Endothelial cell of umbilical vein (primary cell): ENCODE results near the gene CYP27C1. TPM values are rescaled to one million over a fixed set of nuclear protein-coding genes. Genes with fewer than 3 reads are reported as not detected.

ENCODE experiments used
- BruUV-seq: library from RNA; stranded (reverse); fragments of 400-500 nt; replicated peaks from 2 replicates; lab custom pipeline; 2021; lab: Mats Ljungman, UMichigan
- CTCF ChIA-PET: fragments of 300-600, 350-600 bp; sonication (Branson Sonifier 250); formaldehyde crosslinking; loops from one replicate; lab custom pipeline; 2021; ENCODE audit warnings: antibody characterized with exemption, inconsistent platforms; lab: Charles Lee
- POLR2A ChIA-PET: fragments of 300-600, 350-600 bp; sonication (Branson Sonifier 250); formaldehyde crosslinking; loops from one replicate; lab custom pipeline; 2021; ENCODE audit warnings: antibody characterized with exemption, inconsistent platforms; lab: Charles Lee
- DNase-seq: peaks from one replicate; pipeline ENCODE4 v3.0.0-alpha.2; 2011; ENCODE audit warnings: low read depth, low spot score
- FAIRE-seq: peaks from 2 replicates; lab custom pipeline; 2011; peaks lifted over from hg19 to GRCh38; lab: Jason Lieb, UNC
- H2AFZ ChIP-seq: 2 replicates; pipeline ENCODE4 v1.6.0; 2012; ENCODE audit warnings: low read depth, low read length, control low read depth, inconsistent platforms
- H3K27ac ChIP-seq: 2 replicates; pipeline ENCODE4 v1.5.1; 2011; ENCODE audit warnings: low read depth, mild to moderate bottlenecking, control low read depth, low read length, moderate library complexity; ENCODE audit not compliant: insufficient read depth
- H3K27me3 ChIP-seq, 2 experiments: 2 replicates each; pipeline versions ENCODE4 v1.6.0 to v1.6.1; 2011; ENCODE audit warnings: low read length in 2 of 2, mixed read lengths in 1 of 2; ENCODE audit not compliant: control insufficient read depth in 2 of 2, insufficient read depth in 2 of 2
- H3K36me3 ChIP-seq, 2 experiments: 2 replicates in 1 of 2; 3 replicates in 1 of 2; pipeline ENCODE4 v1.5.1; 2011; ENCODE audit warnings: low read length in 2 of 2, mild to moderate bottlenecking in 1 of 2, moderate library complexity in 1 of 2; ENCODE audit not compliant: control insufficient read depth in 2 of 2, insufficient read depth in 2 of 2; ENCODE audit errors: extremely low read depth in 1 of 2
- H3K4me1 ChIP-seq: 3 replicates; pipeline ENCODE4 v1.5.1; 2011; ENCODE audit warnings: mild to moderate bottlenecking, low read length; ENCODE audit not compliant: control insufficient read depth, insufficient read depth; ENCODE audit errors: extremely low read depth
- H3K4me2 ChIP-seq: 2 replicates; pipeline ENCODE4 v1.6.1; 2011; ENCODE audit warnings: low read length, control low read depth, mixed read lengths; ENCODE audit not compliant: insufficient read depth
- H3K4me3 ChIP-seq, 3 experiments: fragments of 200-600 bp in 1 of 3; sonication (generic), shearing (Covaris generic) in 1 of 3; replicated peaks in 1 of 3; 2 replicates each; pipeline ENCODE4 v1.5.1; 2011 to 2016; ENCODE audit warnings: control low read depth in 3 of 3, low read length in 3 of 3, mild to moderate bottlenecking in 2 of 3, inconsistent platforms in 1 of 3, low read depth in 1 of 3, moderate library complexity in 1 of 3; ENCODE audit not compliant: insufficient read depth in 1 of 3
- H3K79me2 ChIP-seq: 2 replicates; pipeline ENCODE4 v1.6.0; 2012; ENCODE audit warnings: low read length, inconsistent platforms; ENCODE audit not compliant: control insufficient read depth, insufficient read depth
- H3K9ac ChIP-seq: replicated peaks from 2 replicates; pipeline ENCODE3; 2011; ENCODE audit warnings: low read length, control low read depth; ENCODE audit not compliant: insufficient read depth; ENCODE audit errors: extremely low read depth
- H3K9me1 ChIP-seq: replicated peaks from 3 replicates; pipeline ENCODE4 v1.6.0; 2011; ENCODE audit warnings: mild to moderate bottlenecking, low read length; ENCODE audit not compliant: control insufficient read depth, insufficient read depth; ENCODE audit errors: extremely low read depth
- H3K9me3 ChIP-seq: replicated peaks from 2 replicates; pipeline ENCODE4 v1.5.1; 2012; ENCODE audit warnings: low read length, inconsistent platforms; ENCODE audit not compliant: control insufficient read depth, insufficient read depth
- H4K20me1 ChIP-seq: replicated peaks from 2 replicates; pipeline ENCODE3; 2011; ENCODE audit warnings: mild to moderate bottlenecking, low read length; ENCODE audit not compliant: control insufficient read depth, insufficient read depth; ENCODE audit errors: extremely low read depth
- EZH2 ChIP-seq: IDR thresholded peaks from 2 replicates; pipeline ENCODE4 v1.6.1; 2012; ENCODE audit warnings: borderline replicate concordance, low read depth, mild to moderate bottlenecking, moderate library complexity, low read length, inconsistent platforms; ENCODE audit not compliant: severe bottlenecking
- FOS ChIP-seq: IDR thresholded peaks from 2 replicates; pipeline ENCODE4 v1.6.1; 2011; ENCODE audit warnings: mild to moderate bottlenecking, low read length, moderate library complexity, borderline replicate concordance; ENCODE audit not compliant: insufficient read depth
- GATA2 ChIP-seq: IDR thresholded peaks from 2 replicates; pipeline ENCODE4 v1.7.0; 2011; ENCODE audit warnings: low read depth, mild to moderate bottlenecking, moderate library complexity, mixed read lengths, low read length; ENCODE audit not compliant: insufficient read length, insufficient read depth
- JUN ChIP-seq: IDR thresholded peaks from 2 replicates; pipeline ENCODE4 v1.6.1; 2011; ENCODE audit warnings: borderline replicate concordance, low read depth; ENCODE audit not compliant: insufficient read length, insufficient read depth
- MYC ChIP-seq: IDR thresholded peaks from one replicate; pipeline ENCODE4 v1.6.1; 2011; ENCODE audit warnings: mild to moderate bottlenecking, low read depth, low read length
- POLR2A ChIP-seq: IDR thresholded peaks from 2 replicates; pipeline ENCODE4 v1.6.1; 2012; ENCODE audit warnings: low read depth, mild to moderate bottlenecking, control low read depth, low read length
- POLR2AphosphoS5 ChIP-seq: IDR thresholded peaks from 2 replicates; pipeline ENCODE4 v1.6.1; 2012; ENCODE audit warnings: low read depth, mild to moderate bottlenecking, control low read depth, low read length, moderate library complexity; ENCODE audit not compliant: insufficient read depth
- dilution Hi-C: fragments of 300-500 bp; cut with MboI; formaldehyde crosslinking; loops from one replicate; pipeline ENCODE4 v1.15.0; 2019; ENCODE audit warnings: low sequenced_read_pairs; ENCODE audit not compliant: extremely low pct_ligation_motif_present
- intact Hi-C: fragments of 100-400 bp; cut with micrococcal nuclease; formaldehyde crosslinking; loops from one replicate; pipeline ENCODE4 v1.10.0; 2022
- polyA plus RNA-seq, 4 experiments: library from polyadenylated mRNA; depleted of rRNA in 3 of 4; stranded (reverse) in 3 of 4; unstranded in 1 of 4; fragments of >200 nt; gene quantifications; 2 replicates each; pipeline versions ENCODE4 v1.2.1 to v1.2.3, GENCODE V29; 2011 to 2012; ENCODE audit warnings: missing spikeins in 1 of 4
- total RNA-seq: library from RNA; stranded (reverse); gene quantifications from 2 replicates; pipeline ENCODE4 v1.2.3, GENCODE V29; 2021
- TF ChIP-seq, protein P1 (sequence below), 2 donors: IDR thresholded peaks; 1 replicate in 1 of 2; 2 replicates in 1 of 2; pipeline ENCODE4 v1.5.1; 2011; ENCODE audit warnings: low read length in 2 of 2, mild to moderate bottlenecking in 2 of 2, moderate library complexity in 2 of 2, control low read depth in 1 of 2, inconsistent platforms in 1 of 2, low read depth in 1 of 2; ENCODE audit not compliant: insufficient read depth in 1 of 2; ENCODE audit errors: extremely low read depth in 1 of 2
- TF ChIP-seq, protein P2 (sequence below): IDR thresholded peaks from 2 replicates; pipeline ENCODE4 v1.6.1; 2011; ENCODE audit not compliant: insufficient read depth, insufficient read length

The CYP27C1 gene
- total and polyA plus RNA-seq, 2 donors (not counting 3 experiments of a cell fraction or from before 2014, with no cell fraction given), result not detected

- BruUV-seq, result no TSS peak
These were observed 42.4 kb downstream of the CYP27C1 start for GRCh38 chr2:127177617-127178263.

More at GRCh38 chr2:127177617-127178263, 42.4 kb downstream of the CYP27C1 start:
- no peak overlapping the region for H3K27ac ChIP-seq
- DNase-seq (no peak), FAIRE-seq (no peak)
- no peaks in the 10 kb centered on the region for H4K20me1 ChIP-seq
- no peak overlapping the region for H3K4me2 ChIP-seq
- H3K79me2 ChIP-seq, result no peaks in the 10 kb centered on the region
- H3K4me1 ChIP-seq, result no peaks in the 10 kb centered on the region
- no peaks in the 10 kb centered on the region for H3K9me1 ChIP-seq
- H3K27me3 ChIP-seq, result no peaks in the 10 kb centered on the region
- ChIA-PET POLR2A (no interaction called here), CTCF (interaction anchor here (11.6 kb wide), 1 partner anchor 108 kb away, joined by 106 read pairs; no protein-coding TSS in a partner anchor)
- dilution Hi-C loops (no loop called here), intact Hi-C loops (no loop called here)
- no peak overlapping the region for H2AFZ ChIP-seq
- no peaks in the 10 kb centered on the region for H3K9me3 ChIP-seq
- no peaks in the 10 kb centered on the region for H3K36me3 ChIP-seq
- no peak overlapping the region for H3K4me3 ChIP-seq
- TF ChIP-seq, protein P1, sequence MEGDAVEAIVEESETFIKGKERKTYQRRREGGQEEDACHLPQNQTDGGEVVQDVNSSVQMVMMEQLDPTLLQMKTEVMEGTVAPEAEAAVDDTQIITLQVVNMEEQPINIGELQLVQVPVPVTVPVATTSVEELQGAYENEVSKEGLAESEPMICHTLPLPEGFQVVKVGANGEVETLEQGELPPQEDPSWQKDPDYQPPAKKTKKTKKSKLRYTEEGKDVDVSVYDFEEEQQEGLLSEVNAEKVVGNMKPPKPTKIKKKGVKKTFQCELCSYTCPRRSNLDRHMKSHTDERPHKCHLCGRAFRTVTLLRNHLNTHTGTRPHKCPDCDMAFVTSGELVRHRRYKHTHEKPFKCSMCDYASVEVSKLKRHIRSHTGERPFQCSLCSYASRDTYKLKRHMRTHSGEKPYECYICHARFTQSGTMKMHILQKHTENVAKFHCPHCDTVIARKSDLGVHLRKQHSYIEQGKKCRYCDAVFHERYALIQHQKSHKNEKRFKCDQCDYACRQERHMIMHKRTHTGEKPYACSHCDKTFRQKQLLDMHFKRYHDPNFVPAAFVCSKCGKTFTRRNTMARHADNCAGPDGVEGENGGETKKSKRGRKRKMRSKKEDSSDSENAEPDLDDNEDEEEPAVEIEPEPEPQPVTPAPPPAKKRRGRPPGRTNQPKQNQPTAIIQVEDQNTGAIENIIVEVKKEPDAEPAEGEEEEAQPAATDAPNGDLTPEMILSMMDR (IDR thresholded peaks at IDR 0.05; ENCODE audit: extremely low read depth in 1 of 2, insufficient read depth in 1 of 2, low read depth in 1 of 2, low read length in 2 of 2), result no peak
- TF ChIP-seq, protein P2, sequence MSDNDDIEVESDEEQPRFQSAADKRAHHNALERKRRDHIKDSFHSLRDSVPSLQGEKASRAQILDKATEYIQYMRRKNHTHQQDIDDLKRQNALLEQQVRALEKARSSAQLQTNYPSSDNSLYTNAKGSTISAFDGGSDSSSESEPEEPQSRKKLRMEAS, result no peak
- no peak for TF ChIP-seq MYC
- no peak for TF ChIP-seq POLR2AphosphoS5
- no peak for TF ChIP-seq FOS
- no peak for TF ChIP-seq JUN
- TF ChIP-seq EZH2, result no peak
- TF ChIP-seq POLR2A, result no peak
- no peak for TF ChIP-seq GATA2
- H3K9ac ChIP-seq, result no peak overlapping the region
